Uterus (tissue), 4 donors: ENCODE measurements around the gene ADCK2. TPM values are rescaled to one million over a fixed set of nuclear protein-coding genes. Genes with fewer than 3 reads are reported as not detected.
"Not testable (repeated sequence)": the region's sequence is repeated elsewhere in the genome, so short reads cannot be mapped to it uniquely, and the experiment has no call there.

Experiments
- DNase-seq, 2 donors: peaks; one replicate each; pipeline ENCODE4 v3.0.0-alpha.2; 2019 to 2020
- H3K27ac ChIP-seq, 2 donors: fragments of 200-600 bp; sonication (generic); 1 replicate in 1 of 2; 2 replicates in 1 of 2; pipeline ENCODE4 v1.5.1; 2016 to 2018
- H3K27me3 ChIP-seq, 2 donors: fragments of 200-600 bp; sonication (generic); one replicate each; pipeline ENCODE4 v1.5.1; 2018 to 2019; ENCODE audit warnings: control low read depth in 1 of 2
- H3K36me3 ChIP-seq, 2 donors: fragments of 200-600 bp; sonication (generic); one replicate each; pipeline ENCODE4 v1.5.1; 2019; ENCODE audit warnings: control low read depth in 1 of 2
- H3K4me1 ChIP-seq, 2 donors: fragments of 200-600 bp; sonication (generic); one replicate each; pipeline ENCODE4 v1.5.1; 2018 to 2019; ENCODE audit warnings: control low read depth in 1 of 2
- H3K4me3 ChIP-seq, 2 donors: fragments of 200-600 bp; sonication (generic); 1 replicate in 1 of 2; 2 replicates in 1 of 2; pipeline ENCODE4 v1.5.1; 2018 to 2019; ENCODE audit warnings: mild to moderate bottlenecking in 1 of 2
- H3K9me3 ChIP-seq, 2 donors: fragments of 200-600 bp; sonication (generic); one replicate each; pipeline ENCODE4 v1.5.1; 2019; ENCODE audit warnings: control low read depth in 1 of 2
- CTCF ChIP-seq, 4 experiments: fragments of 200-600 bp in 2 of 4; fragments of 450-650 bp in 2 of 4; sonication (generic) in 2 of 4; IDR thresholded peaks; one replicate each; pipeline ENCODE4 v1.5.1; 2016 to 2019; ENCODE audit warnings: antibody characterized with exemption in 4 of 4, mild to moderate bottlenecking in 2 of 4, moderate library complexity in 1 of 4
- POLR2A ChIP-seq, 2 donors: fragments of 450-650 bp; IDR thresholded peaks; one replicate each; pipeline ENCODE4 v1.6.1; 2016; ENCODE audit warnings: antibody characterized with exemption in 2 of 2, mild to moderate bottlenecking in 1 of 2, moderate library complexity in 1 of 2
- intact Hi-C: fragments of 100-400 bp; cut with DNase I; formaldehyde crosslinking; loops from one replicate; pipeline ENCODE4 v1.15.1; 2023; ENCODE audit warnings: low total_unique reads
- total RNA-seq, 4 donors: library from RNA; depleted of rRNA in 3 of 4; stranded (reverse); fragments of >200 nt in 3 of 4; gene quantifications; one replicate each; pipeline versions ENCODE4 v1.1.0 to v1.2.4, GENCODE V29; 2014 to 2023
- donor health status: DM: yes; HTN: yes; CAD: no.

Gene ADCK2
- total RNA-seq, 4 donors from 2014 or later: 13.2 to 24.3 (median 22.4) TPM

- Histone ChIP-seq H3K27ac (no peak overlapping the region), H3K4me1 (no peaks in the 10 kb centered on the region), H3K4me3 (no peak overlapping the region), H3K27me3 (no peaks in the 10 kb centered on the region), H3K9me3 (no peaks in the 10 kb centered on the region), H3K36me3 (no peaks in the 10 kb centered on the region)
- DNase-seq: no peak
- intact Hi-C loops: no loop called here
- TF ChIP-seq CTCF (IDR thresholded peaks at IDR 0.05) (no peak), POLR2A (IDR thresholded peaks at IDR 0.05) (no peak)
Observed at GRCh38 chr7:140686921-140687320, 14.2 kb downstream of the ADCK2 start.

GRCh38 chr7:140688341-140688740 is 15.6 kb downstream of the ADCK2 start:
- Histone ChIP-seq H3K27me3 (no peaks in the 10 kb centered on the region), H3K36me3 (no peaks in the 10 kb centered on the region), H3K9me3 (no peaks in the 10 kb centered on the region), H3K27ac (no peak overlapping the region), H3K4me1 (no peaks in the 10 kb centered on the region), H3K4me3 (no peak overlapping the region)
- DNase-seq: no peak
- intact Hi-C loops: no loop called here
- TF ChIP-seq POLR2A (IDR thresholded peaks at IDR 0.05): no peak
- TF ChIP-seq CTCF (IDR thresholded peaks at IDR 0.05): no peak

- no peaks in the 10 kb centered on the region for H3K9me3 ChIP-seq
- no peak for DNase-seq
- no peaks in the 10 kb centered on the region for H3K36me3 ChIP-seq
- H3K4me3 ChIP-seq: no peak overlapping the region
- TF ChIP-seq POLR2A (IDR thresholded peaks at IDR 0.05) (no peak), CTCF (IDR thresholded peaks at IDR 0.05) (no peak)
- no peaks in the 10 kb centered on the region for H3K27me3 ChIP-seq
- no peaks in the 10 kb centered on the region for H3K4me1 ChIP-seq
- H3K27ac ChIP-seq: no peak overlapping the region
- intact Hi-C loops: no loop called here
Observed at GRCh38 chr7:140689199-140690152, 16.7 kb downstream of the ADCK2 start.

GRCh38 chr7:140691376-140692045 is 18.8 kb downstream of the ADCK2 start:
- no peaks in the 10 kb centered on the region for H3K27me3 ChIP-seq
- H3K4me3 ChIP-seq: no peak overlapping the region
- H3K9me3 ChIP-seq: no peaks in the 10 kb centered on the region
- H3K27ac ChIP-seq: no peak overlapping the region
- no peak for DNase-seq
- intact Hi-C loops: no loop called here
- TF ChIP-seq CTCF (IDR thresholded peaks at IDR 0.05) (no peak), POLR2A (IDR thresholded peaks at IDR 0.05) (no peak)
- H3K36me3 ChIP-seq: no peaks in the 10 kb centered on the region
- no peaks in the 10 kb centered on the region for H3K4me1 ChIP-seq

- H3K4me3 ChIP-seq, H3K9me3 ChIP-seq, intact Hi-C loops, DNase-seq, H3K36me3 ChIP-seq, H3K27ac ChIP-seq, H3K27me3 ChIP-seq, H3K4me1 ChIP-seq: not testable (repeated sequence)
Observed at GRCh38 chr7:140693849-140694248, 21.1 kb downstream of the ADCK2 start.
